Measurements from ENCODE around the gene TMPRSS11E.

GRCh38 chr4:68461790-68462189 is 14.5 kb downstream of the TMPRSS11E start:
- TF ChIP-seq POLR2A (IDR thresholded peaks at IDR 0.05; ENCODE audit: low read length) (no peak), GATA1 (IDR thresholded peaks at IDR 0.05; ENCODE audit: low read depth, low read length) (no peak)
